DND-41 (cell line): ENCODE results near the gene SOS2.

Experiments used
- ATAC-seq: fragments of 200-7000 bp; cut with Tn5 transposase; 3 replicates; pipeline ENCODE4 v1.9.1; 2021; ENCODE audit warnings: low read depth; ENCODE audit not compliant: insufficient read depth
- DNase-seq: peaks from one replicate; pipeline ENCODE4 v3.0.0-alpha.2; 2020
- H2AFZ ChIP-seq: 2 replicates; pipeline ENCODE4 v1.6.0; 2012; ENCODE audit warnings: low read depth, low read length
- H3K27ac ChIP-seq: 2 replicates; pipeline ENCODE4 v1.5.1; 2012; ENCODE audit warnings: low read length, inconsistent platforms
- H3K27me3 ChIP-seq: fragments of 200-600 bp; sonication (generic); 2 replicates; pipeline ENCODE4 v1.6.0; 2012; ENCODE audit warnings: low read length, mild to moderate bottlenecking, inconsistent platforms; ENCODE audit not compliant: insufficient read depth, poor library complexity
- H3K36me3 ChIP-seq: 2 replicates; pipeline ENCODE4 v1.5.1; 2012; ENCODE audit warnings: low read length, inconsistent platforms; ENCODE audit not compliant: insufficient read depth
- H3K4me1 ChIP-seq: 2 replicates; pipeline ENCODE4 v1.5.1; 2012; ENCODE audit warnings: mild to moderate bottlenecking, low read length; ENCODE audit not compliant: insufficient read depth
- H3K4me2 ChIP-seq: 2 replicates; pipeline ENCODE4 v1.6.0; 2012; ENCODE audit warnings: mild to moderate bottlenecking, moderate library complexity, low read length, inconsistent platforms; ENCODE audit not compliant: insufficient read depth
- H3K4me3 ChIP-seq, 2 experiments: fragments of 200-600 bp in 1 of 2; shearing (Covaris generic) in 1 of 2; 2 replicates each; pipeline ENCODE4 v1.5.1; 2012 to 2016; ENCODE audit warnings: inconsistent platforms in 2 of 2, low read length in 2 of 2, mild to moderate bottlenecking in 2 of 2, low read depth in 1 of 2, moderate library complexity in 1 of 2
- H3K79me2 ChIP-seq: 2 replicates; pipeline ENCODE4 v1.6.0; 2012; ENCODE audit warnings: low read length, inconsistent platforms; ENCODE audit not compliant: insufficient read depth
- H3K9ac ChIP-seq: 2 replicates; pipeline ENCODE4 v1.6.0; 2012; ENCODE audit warnings: low read depth, mild to moderate bottlenecking, inconsistent platforms, low read length, moderate library complexity
- H3K9me3 ChIP-seq: 2 replicates; pipeline ENCODE4 v1.5.1; 2012; ENCODE audit warnings: low read length, moderate library complexity, mild to moderate bottlenecking, inconsistent platforms; ENCODE audit not compliant: insufficient read depth, severe bottlenecking
- H4K20me1 ChIP-seq: 2 replicates; pipeline ENCODE4 v1.6.0; 2012; ENCODE audit warnings: low read length; ENCODE audit not compliant: insufficient read depth
- CTCF ChIP-seq: IDR thresholded peaks from 2 replicates; pipeline ENCODE4 v1.5.1; 2012; ENCODE audit warnings: borderline replicate concordance, low read length, moderate library complexity, mild to moderate bottlenecking; ENCODE audit not compliant: poor library complexity, severe bottlenecking; ENCODE audit errors: extremely low read depth
- EZH2 ChIP-seq: IDR thresholded peaks from 3 replicates; pipeline ENCODE4 v1.6.1; 2012; ENCODE audit warnings: borderline replicate concordance, low read depth, mild to moderate bottlenecking, moderate library complexity, low read length, inconsistent platforms; ENCODE audit not compliant: severe bottlenecking

SOS2 gene

GRCh38 chr14:50231475-50232275 lies at the start of gene SOS2:
Gene SOS2, minus strand, starts transcription at chr14:50231578. Its CDS starts 295 bp downstream, at chr14:50231283.
- DNase-seq (peak; percentile 82), ATAC-seq (peak; percentile 88)
- Histone ChIP-seq H3K27ac (peak within 1 kb of the TSS; percentile 68), H3K9me3 (no peaks in the 10 kb centered on the region), H3K79me2 (peaks cover 44% of the 10 kb centered on the region), H3K4me1 (peaks cover 30% of the 10 kb centered on the region), H3K27me3 (no peaks in the 10 kb centered on the region), H4K20me1 (no peaks in the 10 kb centered on the region), H3K36me3 (peaks cover 6% of the 10 kb centered on the region; the same call in 1 of the 2 replicates), H3K4me2 (peak within 1 kb of the TSS; percentile 69), H3K4me3 (peak within 1 kb of the TSS; percentile 37 to 75; a peak in 3 of 4 replicates), H3K9ac (peak within 1 kb of the TSS; percentile 69), H2AFZ (peak within 1 kb of the TSS; percentile 92)
- no peak for TF ChIP-seq EZH2
- TF ChIP-seq CTCF: no peak

- H3K4me1 ChIP-seq: no peaks in the 10 kb centered on the region
- no peak overlapping the region for H3K4me2 ChIP-seq
- H2AFZ ChIP-seq: no peak overlapping the region
- no peaks in the 10 kb centered on the region for H4K20me1 ChIP-seq
- ATAC-seq: no peak
- no peaks in the 10 kb centered on the region for H3K79me2 ChIP-seq
- H3K27me3 ChIP-seq: no peaks in the 10 kb centered on the region
- H3K4me3 ChIP-seq: no peak overlapping the region
- no peaks in the 10 kb centered on the region for H3K9me3 ChIP-seq
- H3K9ac ChIP-seq: no peak overlapping the region
- no peak overlapping the region for H3K27ac ChIP-seq
- DNase-seq: no peak
- TF ChIP-seq EZH2 (no peak), CTCF (no peak)
- peaks cover 16% of the 10 kb centered on the region; the same call in 1 of the 2 replicates for H3K36me3 ChIP-seq
Observed at GRCh38 chr14:50272498-50272897, 41.1 kb upstream of the SOS2 start.

GRCh38 chr14:50270932-50271331 lies 39.6 kb upstream of the SOS2 start:
- Histone ChIP-seq H2AFZ (no peak overlapping the region), H3K9me3 (no peaks in the 10 kb centered on the region), H3K79me2 (no peaks in the 10 kb centered on the region), H3K9ac (no peak overlapping the region), H3K27ac (no peak overlapping the region), H3K4me1 (no peaks in the 10 kb centered on the region), H3K4me2 (no peak overlapping the region), H3K36me3 (peaks cover 13% of the 10 kb centered on the region; the same call in 1 of the 2 replicates), H3K4me3 (no peak overlapping the region), H4K20me1 (no peaks in the 10 kb centered on the region), H3K27me3 (no peaks in the 10 kb centered on the region)
- no peak for ATAC-seq
- no peak for DNase-seq
- no peak for TF ChIP-seq CTCF
- TF ChIP-seq EZH2: no peak

- no peak overlapping the region for H2AFZ ChIP-seq
- no peak overlapping the region for H3K27ac ChIP-seq
- H3K9me3 ChIP-seq: no peaks in the 10 kb centered on the region
- TF ChIP-seq CTCF (no peak), EZH2 (no peak)
- H3K27me3 ChIP-seq: no peaks in the 10 kb centered on the region
- peaks cover 5% of the 10 kb centered on the region; the same call in 1 of the 2 replicates for H3K36me3 ChIP-seq
- no peak overlapping the region for H3K9ac ChIP-seq
- H3K79me2 ChIP-seq: no peaks in the 10 kb centered on the region
- no peaks in the 10 kb centered on the region for H3K4me1 ChIP-seq
- ATAC-seq (no peak), DNase-seq (no peak)
- no peaks in the 10 kb centered on the region for H4K20me1 ChIP-seq
- no peak overlapping the region for H3K4me3 ChIP-seq
- H3K4me2 ChIP-seq: no peak overlapping the region
Observed at GRCh38 chr14:50265029-50265428, 33.7 kb upstream of the SOS2 start.
